IPS-18a (cell line): ENCODE results near the gene ADGRG1.

Source experiments
- H3K27ac ChIP-seq: one replicate; pipeline ENCODE4 v1.5.1; 2013; ENCODE audit warnings: low read length
- H3K27me3 ChIP-seq: one replicate; pipeline ENCODE4 v1.6.1; 2013; ENCODE audit warnings: mild to moderate bottlenecking, low read length; ENCODE audit not compliant: control insufficient read depth, insufficient read depth
- H3K36me3 ChIP-seq: one replicate; pipeline ENCODE4 v1.6.1; 2013; ENCODE audit warnings: low read depth, low read length; ENCODE audit not compliant: control insufficient read depth
- H3K4me1 ChIP-seq: one replicate; pipeline ENCODE4 v1.6.1; 2013; ENCODE audit warnings: low read depth, low read length; ENCODE audit not compliant: control insufficient read depth
- H3K4me3 ChIP-seq: one replicate; pipeline ENCODE4 v1.5.1; 2013; ENCODE audit warnings: low read length
- H3K9ac ChIP-seq: one replicate; pipeline ENCODE4 v1.6.1; 2013; ENCODE audit warnings: mild to moderate bottlenecking, low read length, moderate library complexity
- H3K9me3 ChIP-seq: one replicate; pipeline ENCODE4 v1.6.1; 2013; ENCODE audit warnings: low read depth, low read length; ENCODE audit not compliant: control insufficient read depth

The ADGRG1 gene

DNA sequence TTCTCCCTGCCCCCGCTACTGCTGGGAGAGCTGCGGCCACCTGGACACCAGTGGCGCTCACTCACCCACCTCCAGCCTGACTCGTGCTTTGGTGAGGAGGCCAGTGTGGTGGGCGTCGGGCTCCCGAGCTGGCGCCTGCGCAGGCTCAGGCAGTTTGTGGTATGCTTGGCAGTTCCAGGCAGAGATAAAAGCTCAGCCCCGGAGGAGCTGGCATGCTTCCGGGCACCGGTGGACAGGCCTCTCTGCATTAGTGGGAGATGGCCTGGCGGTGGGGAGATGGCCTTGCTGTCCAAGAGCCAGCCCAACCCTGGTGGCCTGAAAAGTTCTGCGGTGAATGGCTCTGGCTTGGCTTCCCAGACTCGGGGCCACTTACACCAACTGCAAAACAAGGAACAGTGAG lies 4.1 kb downstream of the ADGRG1 start:
- Histone ChIP-seq H3K9ac (no peak overlapping the region), H3K9me3 (no peaks in the 10 kb centered on the region), H3K4me3 (no peak overlapping the region), H3K36me3 (no peaks in the 10 kb centered on the region), H3K27ac (no peak overlapping the region), H3K4me1 (peaks cover 10% of the 10 kb centered on the region), H3K27me3 (no peaks in the 10 kb centered on the region)

DNA sequence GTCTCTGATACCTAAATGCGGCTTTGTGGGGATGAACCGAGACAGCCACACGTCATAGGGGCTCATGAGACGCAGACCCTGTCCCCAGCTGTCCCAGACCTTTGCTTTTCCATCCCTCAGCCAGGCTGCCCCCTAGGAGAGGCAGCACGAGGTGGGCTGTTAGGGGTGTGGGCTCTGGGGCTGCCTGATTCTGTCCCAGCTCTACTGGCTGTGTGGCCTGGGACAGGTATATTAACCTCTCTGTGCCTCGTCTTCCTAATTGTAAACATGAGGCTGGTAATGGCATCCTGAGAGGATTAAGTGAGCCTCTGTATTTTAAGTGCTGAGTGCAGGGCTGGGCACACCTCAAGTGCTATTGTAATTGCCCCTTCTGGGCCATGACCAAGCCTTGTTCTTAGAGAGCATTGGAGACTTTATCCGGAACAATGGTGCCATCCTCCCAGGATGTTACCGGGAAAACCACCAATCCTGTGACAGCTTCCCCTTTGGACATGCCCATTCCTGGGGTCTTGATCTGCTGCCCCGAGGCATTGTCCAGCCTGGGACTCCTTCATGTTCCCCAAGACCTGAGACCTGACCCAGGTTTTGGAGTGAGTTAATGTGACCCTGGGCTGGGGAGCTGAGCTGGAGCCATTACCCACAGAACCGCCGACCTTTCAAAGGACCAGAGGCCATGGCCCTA lies 5.1 kb downstream of the ADGRG1 start:
- Histone ChIP-seq H3K9ac (no peak overlapping the region), H3K27me3 (no peaks in the 10 kb centered on the region), H3K27ac (no peak overlapping the region), H3K4me3 (no peak overlapping the region), H3K36me3 (no peaks in the 10 kb centered on the region), H3K9me3 (no peaks in the 10 kb centered on the region), H3K4me1 (peaks cover 3% of the 10 kb centered on the region)

DNA sequence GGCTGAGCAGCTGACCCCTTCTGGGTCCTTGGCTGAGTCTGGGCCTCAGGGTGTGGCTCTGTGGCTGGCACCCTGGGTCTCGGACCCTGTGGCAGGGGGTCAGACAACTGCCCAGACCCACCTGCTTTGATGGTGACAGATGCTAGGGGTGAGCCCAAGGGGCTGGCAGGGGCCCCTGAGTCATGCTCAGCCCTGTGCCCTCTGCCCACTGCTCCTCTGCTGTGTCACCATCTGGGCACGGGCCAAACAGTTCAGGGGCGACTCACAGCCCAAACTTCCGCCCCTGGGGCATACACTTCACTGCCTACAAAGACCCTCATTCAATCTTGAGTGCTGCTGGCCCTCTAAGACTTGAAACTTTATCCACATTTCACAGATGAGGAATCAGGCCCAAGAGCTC lies 5.7 kb downstream of the ADGRG1 start:
- H3K4me3 ChIP-seq: no peak overlapping the region
- no peaks in the 10 kb centered on the region for H3K4me1 ChIP-seq
- no peaks in the 10 kb centered on the region for H3K9me3 ChIP-seq
- no peaks in the 10 kb centered on the region for H3K36me3 ChIP-seq
- no peak overlapping the region for H3K27ac ChIP-seq
- no peaks in the 10 kb centered on the region for H3K27me3 ChIP-seq
- no peak overlapping the region for H3K9ac ChIP-seq

DNA sequence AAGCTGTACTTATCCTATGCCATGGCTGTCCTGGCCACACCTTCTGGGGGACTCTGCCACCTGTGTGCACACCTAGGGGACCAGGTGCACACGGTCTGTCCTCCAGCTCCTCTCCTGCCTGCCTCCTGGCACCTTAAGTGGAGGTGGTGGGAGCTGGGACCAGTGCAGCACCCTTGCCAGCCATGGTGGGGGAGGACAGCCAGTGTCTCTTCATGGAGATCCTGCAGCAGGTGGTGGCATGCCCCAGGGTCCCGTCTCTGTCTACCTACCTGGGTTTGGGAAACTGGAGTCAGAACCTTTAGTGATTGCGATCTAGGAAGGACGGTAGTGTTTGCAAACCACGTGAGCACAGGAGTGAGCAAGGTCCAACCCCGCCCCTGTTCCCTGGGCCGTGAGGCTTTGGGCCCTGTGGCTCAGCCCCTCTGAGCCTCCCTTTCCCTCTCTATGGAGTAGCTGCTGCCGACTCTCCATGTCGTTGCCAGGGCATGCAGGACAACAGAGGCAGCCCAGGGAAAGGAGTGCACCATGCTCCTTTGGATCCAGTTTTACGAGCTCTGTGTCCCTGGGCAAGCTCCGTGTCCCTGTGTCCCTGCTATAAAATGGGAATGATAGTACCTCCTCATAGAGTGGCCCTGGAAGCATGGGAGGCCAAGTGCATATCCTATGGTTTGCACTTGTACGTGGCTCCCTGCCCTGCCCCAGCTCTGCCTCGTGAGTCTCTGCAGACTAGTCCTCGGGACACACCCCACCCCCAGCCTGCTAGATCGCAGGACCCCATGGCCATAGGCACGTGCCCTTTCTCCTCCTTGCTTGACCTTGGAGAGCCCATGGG lies 7.1 kb downstream of the ADGRG1 start:
- no peaks in the 10 kb centered on the region for H3K4me1 ChIP-seq
- no peak overlapping the region for H3K9ac ChIP-seq
- H3K36me3 ChIP-seq: no peaks in the 10 kb centered on the region
- no peaks in the 10 kb centered on the region for H3K27me3 ChIP-seq
- H3K9me3 ChIP-seq: no peaks in the 10 kb centered on the region
- no peak overlapping the region for H3K27ac ChIP-seq
- no peak overlapping the region for H3K4me3 ChIP-seq

DNA sequence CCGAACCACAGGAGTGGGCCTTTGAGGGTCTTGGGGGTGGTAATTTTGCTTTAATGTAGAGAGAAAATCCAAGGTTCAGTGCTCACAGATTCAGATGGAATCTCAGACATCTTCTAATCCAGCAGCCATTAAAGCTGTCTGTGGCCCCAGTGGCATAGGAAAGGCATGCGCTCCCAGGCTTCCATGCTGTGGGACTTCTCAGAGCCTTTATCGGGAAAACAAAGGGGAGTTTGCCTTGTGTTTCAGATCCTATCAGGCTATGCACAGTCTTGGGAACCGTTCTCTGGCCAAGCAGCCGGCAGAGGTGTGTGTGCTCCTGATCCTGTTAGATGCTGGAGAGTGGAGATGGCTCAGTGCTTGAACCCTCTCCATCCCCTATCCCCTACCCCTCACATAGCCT lies 7.8 kb downstream of the ADGRG1 start:
- Histone ChIP-seq H3K27ac (no peak overlapping the region), H3K27me3 (no peaks in the 10 kb centered on the region), H3K9me3 (no peaks in the 10 kb centered on the region), H3K4me1 (no peaks in the 10 kb centered on the region), H3K36me3 (no peaks in the 10 kb centered on the region), H3K4me3 (no peak overlapping the region), H3K9ac (no peak overlapping the region)

DNA sequence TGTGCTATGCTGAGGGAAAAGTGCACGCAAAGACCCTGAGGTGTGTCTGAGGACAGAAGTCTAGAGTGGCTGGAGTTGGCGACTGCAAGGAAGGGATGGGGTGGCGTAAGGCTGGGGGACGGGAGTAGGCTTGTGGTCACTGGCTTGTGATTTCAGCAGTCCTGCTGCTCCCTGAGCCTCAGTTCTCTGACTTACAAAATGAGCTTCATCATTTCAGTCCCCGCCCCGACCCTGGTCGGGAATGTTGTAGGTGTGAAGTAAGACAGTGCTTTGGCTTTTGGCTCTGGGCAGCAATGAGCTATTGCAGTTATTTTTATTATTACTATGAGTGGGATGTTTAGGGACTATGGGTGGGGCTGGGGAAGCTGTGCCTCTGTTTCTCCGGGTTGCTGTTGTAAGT lies 8.6 kb downstream of the ADGRG1 start:
- no peaks in the 10 kb centered on the region for H3K36me3 ChIP-seq
- no peak overlapping the region for H3K9ac ChIP-seq
- no peaks in the 10 kb centered on the region for H3K4me1 ChIP-seq
- no peak overlapping the region for H3K4me3 ChIP-seq
- H3K9me3 ChIP-seq: no peaks in the 10 kb centered on the region
- H3K27me3 ChIP-seq: no peaks in the 10 kb centered on the region
- H3K27ac ChIP-seq: no peak overlapping the region

DNA sequence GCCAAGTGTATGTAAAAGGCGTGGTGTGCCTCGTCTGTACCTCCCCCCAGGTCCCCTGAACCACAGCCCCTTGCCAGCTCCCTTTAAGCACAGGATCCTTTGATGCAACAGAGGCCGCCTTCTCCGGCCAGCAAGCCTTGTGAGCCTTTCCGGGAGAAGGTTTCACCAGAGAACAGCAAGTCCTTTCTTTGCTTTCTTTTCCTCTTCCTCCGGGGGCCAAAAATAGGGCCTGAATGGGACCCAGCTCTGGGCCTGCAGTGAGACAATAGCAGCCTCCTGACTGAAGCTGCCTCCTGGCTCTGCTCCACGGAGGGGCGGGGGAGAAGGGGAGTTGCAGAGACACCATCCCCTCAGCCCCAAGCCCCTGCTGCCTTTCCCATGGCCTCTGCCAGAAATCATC lies 9.0 kb downstream of the ADGRG1 start:
- H3K27me3 ChIP-seq: no peaks in the 10 kb centered on the region
- H3K27ac ChIP-seq: no peak overlapping the region
- no peaks in the 10 kb centered on the region for H3K4me1 ChIP-seq
- H3K9ac ChIP-seq: no peak overlapping the region
- H3K4me3 ChIP-seq: no peak overlapping the region
- H3K36me3 ChIP-seq: no peaks in the 10 kb centered on the region
- H3K9me3 ChIP-seq: no peaks in the 10 kb centered on the region

DNA sequence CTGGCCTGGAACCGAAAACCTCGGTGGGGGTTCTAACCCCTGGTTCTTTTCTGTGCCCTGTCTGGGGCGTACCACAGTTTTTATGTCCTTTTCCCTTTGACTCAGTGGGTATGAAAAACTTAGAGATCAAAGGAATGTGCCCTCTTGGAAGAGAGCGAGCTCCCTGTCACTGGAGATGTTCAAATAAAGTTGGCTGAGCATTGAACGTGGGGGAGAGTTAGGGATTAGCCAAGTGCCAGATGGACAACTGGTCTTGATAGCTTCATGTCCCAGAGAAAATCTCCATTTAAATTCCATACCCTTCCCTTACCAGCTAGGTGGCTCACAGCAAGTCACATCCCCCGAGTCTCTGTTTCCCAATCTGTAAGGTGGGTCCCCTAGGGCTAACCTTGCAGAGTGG lies 9.5 kb downstream of the ADGRG1 start:
- Histone ChIP-seq H3K4me1 (no peaks in the 10 kb centered on the region), H3K27me3 (no peaks in the 10 kb centered on the region), H3K9ac (no peak overlapping the region), H3K27ac (no peak overlapping the region), H3K36me3 (no peaks in the 10 kb centered on the region), H3K4me3 (no peak overlapping the region), H3K9me3 (no peaks in the 10 kb centered on the region)

DNA sequence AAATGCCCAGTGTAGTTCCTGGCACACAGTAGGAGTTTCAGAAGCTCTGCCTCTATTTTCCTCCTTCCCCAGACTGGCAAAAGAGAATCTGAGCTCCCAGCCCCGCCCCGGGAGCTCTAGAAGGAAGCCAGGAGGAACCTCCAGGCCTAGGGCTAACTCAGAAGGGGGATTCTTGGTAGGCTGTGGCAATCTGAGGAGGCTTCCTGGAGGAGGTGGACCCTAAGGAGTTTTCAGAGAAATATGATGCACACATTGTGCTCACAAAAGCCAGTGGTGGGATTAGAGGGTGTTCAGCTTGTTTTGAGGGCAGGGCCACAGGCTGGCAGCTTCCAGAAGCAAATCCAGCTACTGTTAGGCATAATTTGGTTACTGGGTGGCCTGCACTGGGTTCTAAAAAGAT lies 10.0 kb downstream of the ADGRG1 start:
- Histone ChIP-seq H3K27ac (no peak overlapping the region), H3K36me3 (no peaks in the 10 kb centered on the region), H3K27me3 (no peaks in the 10 kb centered on the region), H3K9ac (no peak overlapping the region), H3K4me3 (no peak overlapping the region), H3K4me1 (no peaks in the 10 kb centered on the region), H3K9me3 (no peaks in the 10 kb centered on the region)

DNA sequence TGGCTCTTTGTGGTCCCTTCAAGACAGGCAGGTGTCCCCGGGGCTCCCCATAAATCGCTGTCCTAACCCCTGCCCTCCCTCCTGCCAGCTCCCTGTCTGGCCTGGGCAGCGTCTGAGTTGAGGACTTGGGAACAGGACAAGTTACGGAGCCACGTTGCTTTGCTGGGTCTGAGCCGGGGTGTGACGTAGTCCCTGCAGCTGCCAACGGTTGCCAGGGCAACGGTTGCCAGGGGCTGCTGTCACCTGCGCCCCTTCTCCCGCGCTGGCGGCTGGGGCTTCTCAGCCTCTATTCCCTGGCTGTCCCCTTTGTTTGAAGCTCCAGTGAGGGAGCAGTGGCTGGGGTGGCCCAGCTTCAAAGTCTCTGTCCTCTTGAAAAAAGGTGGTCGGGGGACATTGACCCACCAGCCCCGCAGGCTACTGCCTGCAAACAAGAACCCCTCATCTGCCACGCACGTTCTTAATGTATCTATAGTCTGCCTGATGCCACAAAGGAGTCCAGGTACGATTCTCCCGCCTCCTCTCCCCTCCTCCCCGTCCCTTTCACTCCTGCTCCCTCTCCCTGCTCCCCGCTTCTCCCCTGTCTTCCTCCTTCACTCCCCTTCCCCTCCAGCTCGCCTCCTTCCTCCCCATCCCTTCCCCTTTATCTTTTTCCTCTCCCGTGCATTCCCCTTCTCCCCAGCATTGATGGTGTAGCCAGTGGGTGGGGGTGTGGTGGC lies 10.9 kb downstream of the ADGRG1 start:
- Histone ChIP-seq H3K4me3 (no peak overlapping the region), H3K4me1 (no peaks in the 10 kb centered on the region), H3K9me3 (no peaks in the 10 kb centered on the region), H3K27ac (no peak overlapping the region), H3K27me3 (no peaks in the 10 kb centered on the region), H3K9ac (no peak overlapping the region), H3K36me3 (no peaks in the 10 kb centered on the region)

DNA sequence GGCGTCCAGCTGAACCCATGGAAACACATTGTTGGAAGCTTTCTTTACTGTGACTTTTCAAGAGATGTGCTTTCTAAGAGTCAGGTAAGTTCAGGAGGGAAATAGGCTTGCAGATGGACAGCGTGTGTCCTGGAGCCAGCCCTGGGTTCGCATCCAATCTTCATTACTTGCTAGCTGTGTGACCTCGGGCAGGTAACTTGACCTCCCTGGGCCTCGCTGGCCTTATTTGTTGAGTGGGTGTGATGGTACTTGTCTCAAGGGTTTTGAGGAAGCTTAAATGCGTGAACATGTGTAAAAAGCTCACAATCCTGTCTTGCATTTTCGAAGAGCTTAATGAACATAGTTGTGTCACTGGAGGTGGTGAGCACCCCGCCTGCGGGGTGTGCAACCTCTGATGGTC lies 11.8 kb downstream of the ADGRG1 start:
- Histone ChIP-seq H3K27ac (no peak overlapping the region), H3K36me3 (no peaks in the 10 kb centered on the region), H3K27me3 (no peaks in the 10 kb centered on the region), H3K9ac (no peak overlapping the region), H3K4me3 (no peak overlapping the region), H3K9me3 (no peaks in the 10 kb centered on the region), H3K4me1 (no peaks in the 10 kb centered on the region)
